Measurements from ENCODE around the gene CIITA. TPM values are rescaled to one million over a fixed set of nuclear protein-coding genes. Genes with fewer than 3 reads are reported as not detected.

The CIITA gene
- total RNA-seq, 2 experiments from 2014 or later, result 2.4 to 3.0 TPM

DNA sequence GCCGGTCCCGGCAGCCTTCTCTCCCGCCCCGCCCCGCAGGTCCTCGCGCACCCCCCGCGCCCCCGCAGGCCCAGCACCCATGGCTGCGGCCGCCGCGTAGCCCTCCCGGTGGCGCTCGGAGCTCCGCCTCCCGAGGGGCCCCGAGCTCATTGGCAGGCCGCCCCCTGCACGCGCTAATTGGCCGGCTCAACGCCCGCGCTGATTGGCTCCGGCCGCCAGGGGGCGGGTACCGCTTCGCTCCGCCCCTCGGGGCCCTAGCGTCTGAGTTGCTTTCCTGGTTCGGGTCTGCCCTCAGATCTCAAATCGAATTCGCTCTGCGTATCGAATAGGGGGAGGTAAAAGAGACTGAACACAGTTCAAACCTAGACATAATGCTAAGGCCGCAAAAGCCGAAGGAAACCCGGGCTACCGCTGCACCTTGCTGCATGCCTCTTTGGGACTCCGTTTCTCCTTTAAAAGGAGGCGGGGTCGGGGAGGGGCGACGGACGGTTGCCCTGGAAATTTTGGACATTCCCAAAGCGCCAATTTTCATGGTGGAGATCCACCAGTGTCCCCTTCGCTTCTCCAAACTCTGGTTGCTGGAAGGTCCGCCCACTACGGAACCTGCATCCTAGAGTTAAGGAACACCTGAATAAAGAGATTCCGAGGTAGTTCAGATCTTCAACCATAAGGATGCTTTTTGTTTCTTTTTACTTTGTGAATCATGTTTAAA lies 65.5 kb downstream of the CIITA start, which contains the start of gene DEXI:
Gene DEXI (minus strand): TSS at position 117 of the 712 bp plus-strand sequence. CDS start 463 bp downstream, outside the sequence.
- Mint-ChIP-seq H3K4me1 (ENCODE audit: low read depth) (peaks cover 81% of the 10 kb centered on the region), H3K9me3 (no peaks in the 10 kb centered on the region), H3K27me3 (no peaks in the 10 kb centered on the region), H3K4me3 (peak within 1 kb of the TSS; percentile 92), H3K36me3 (ENCODE audit: low read depth) (peaks cover 6% of the 10 kb centered on the region), H3K27ac (peak within 1 kb of the TSS; percentile 75)
- Histone ChIP-seq H3K27me3 (ENCODE audit: control insufficient read depth in 1 of 2, insufficient read depth in 2 of 2, low read length in 2 of 2) (no peaks in the 10 kb centered on the region), H3K4me3 (ENCODE audit: low read length) (peak within 1 kb of the TSS; percentile 70), H3K27ac (ENCODE audit: low read depth in 1 of 2, low read length in 2 of 2) (peak within 1 kb of the TSS; percentile 14 to 34), H3K9me3 (ENCODE audit: control insufficient read depth in 1 of 2, insufficient read depth in 1 of 2, low read length in 2 of 2) (no peaks in the 10 kb centered on the region), H3K4me1 (ENCODE audit: insufficient read depth, low read length) (peaks cover 84% of the 10 kb centered on the region), H3K36me3 (ENCODE audit: insufficient read depth, low read length) (no peaks in the 10 kb centered on the region)
- intact Hi-C loops (cut with DNase I, micrococcal nuclease), result loop anchor here (5.0 to 10.0 kb wide), 6 partner anchors 198 to 1142 kb away; partner anchors contain the start of genes GSPT1 (in 1 of the 2), NUBP1 (in 1 of the 2), SNX29 (in 1 of the 2) and TXNDC11 (in 1 of the 2)
- ATAC-seq (ENCODE audit: poor library complexity) (peak; percentile 78), DNase-seq (peak; percentile 87 to 97 (median 93))
- TF ChIP-seq, protein P1, sequence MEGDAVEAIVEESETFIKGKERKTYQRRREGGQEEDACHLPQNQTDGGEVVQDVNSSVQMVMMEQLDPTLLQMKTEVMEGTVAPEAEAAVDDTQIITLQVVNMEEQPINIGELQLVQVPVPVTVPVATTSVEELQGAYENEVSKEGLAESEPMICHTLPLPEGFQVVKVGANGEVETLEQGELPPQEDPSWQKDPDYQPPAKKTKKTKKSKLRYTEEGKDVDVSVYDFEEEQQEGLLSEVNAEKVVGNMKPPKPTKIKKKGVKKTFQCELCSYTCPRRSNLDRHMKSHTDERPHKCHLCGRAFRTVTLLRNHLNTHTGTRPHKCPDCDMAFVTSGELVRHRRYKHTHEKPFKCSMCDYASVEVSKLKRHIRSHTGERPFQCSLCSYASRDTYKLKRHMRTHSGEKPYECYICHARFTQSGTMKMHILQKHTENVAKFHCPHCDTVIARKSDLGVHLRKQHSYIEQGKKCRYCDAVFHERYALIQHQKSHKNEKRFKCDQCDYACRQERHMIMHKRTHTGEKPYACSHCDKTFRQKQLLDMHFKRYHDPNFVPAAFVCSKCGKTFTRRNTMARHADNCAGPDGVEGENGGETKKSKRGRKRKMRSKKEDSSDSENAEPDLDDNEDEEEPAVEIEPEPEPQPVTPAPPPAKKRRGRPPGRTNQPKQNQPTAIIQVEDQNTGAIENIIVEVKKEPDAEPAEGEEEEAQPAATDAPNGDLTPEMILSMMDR (IDR thresholded peaks at IDR 0.05), result no peak
- ChIA-PET CTCF (no interaction called here), POLR2A (interaction anchor here (0.5 to 3.9 kb wide), 16 partner anchors 10 to 1978 kb away, joined by 3 to 22 read pairs (median 4); partner anchors contain the start of genes GSPT1, HAPSTR1, NUBP1 and SOCS1)

DNA sequence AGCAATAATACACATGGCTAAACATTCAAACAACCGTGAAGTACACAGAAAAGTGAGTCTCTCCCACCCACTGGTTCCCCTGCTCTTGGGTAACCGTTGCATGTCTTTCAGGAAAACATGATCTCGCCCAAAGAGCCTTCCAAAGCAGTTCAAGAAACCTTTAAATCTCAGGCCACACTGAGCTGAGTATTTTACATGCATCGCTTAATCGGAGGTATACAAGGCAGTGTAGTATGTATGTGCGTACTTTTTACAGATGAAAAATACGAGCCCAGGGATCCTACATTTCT lies 66.0 kb downstream of the CIITA start:
- no peak for ATAC-seq (ENCODE audit: poor library complexity)
- Mint-ChIP-seq H3K36me3 (ENCODE audit: low read depth) (peaks cover 6% of the 10 kb centered on the region), H3K27me3 (no peaks in the 10 kb centered on the region), H3K9me3 (no peaks in the 10 kb centered on the region), H3K27ac (peak overlapping the region; percentile 75), H3K4me3 (peak overlapping the region; percentile 89), H3K4me1 (ENCODE audit: low read depth) (peaks cover 77% of the 10 kb centered on the region)
- H3K4me3 ChIP-seq (ENCODE audit: low read length), result peak overlapping the region; percentile 70
- no peak overlapping the region for H3K27ac ChIP-seq (ENCODE audit: low read depth in 1 of 2, low read length in 2 of 2)
- H3K27me3 ChIP-seq (ENCODE audit: control insufficient read depth in 1 of 2, insufficient read depth in 2 of 2, low read length in 2 of 2), result no peaks in the 10 kb centered on the region
- TF ChIP-seq, protein P1 (IDR thresholded peaks at IDR 0.05), result no peak
- intact Hi-C loops (cut with DNase I, micrococcal nuclease), result loop anchor here (5.0 to 10.0 kb wide), 6 partner anchors 198 to 1142 kb away; partner anchors contain the start of genes GSPT1 (in 1 of the 2), NUBP1 (in 1 of the 2), SNX29 (in 1 of the 2) and TXNDC11 (in 1 of the 2)
- no peak for DNase-seq
- peaks cover 79% of the 10 kb centered on the region for H3K4me1 ChIP-seq (ENCODE audit: insufficient read depth, low read length)
- CTCF ChIA-PET, result no interaction called here
- no peaks in the 10 kb centered on the region for H3K9me3 ChIP-seq (ENCODE audit: control insufficient read depth in 1 of 2, insufficient read depth in 1 of 2, low read length in 2 of 2)
- POLR2A ChIA-PET, result no interaction called here
- no peaks in the 10 kb centered on the region for H3K36me3 ChIP-seq (ENCODE audit: insufficient read depth, low read length)

DNA sequence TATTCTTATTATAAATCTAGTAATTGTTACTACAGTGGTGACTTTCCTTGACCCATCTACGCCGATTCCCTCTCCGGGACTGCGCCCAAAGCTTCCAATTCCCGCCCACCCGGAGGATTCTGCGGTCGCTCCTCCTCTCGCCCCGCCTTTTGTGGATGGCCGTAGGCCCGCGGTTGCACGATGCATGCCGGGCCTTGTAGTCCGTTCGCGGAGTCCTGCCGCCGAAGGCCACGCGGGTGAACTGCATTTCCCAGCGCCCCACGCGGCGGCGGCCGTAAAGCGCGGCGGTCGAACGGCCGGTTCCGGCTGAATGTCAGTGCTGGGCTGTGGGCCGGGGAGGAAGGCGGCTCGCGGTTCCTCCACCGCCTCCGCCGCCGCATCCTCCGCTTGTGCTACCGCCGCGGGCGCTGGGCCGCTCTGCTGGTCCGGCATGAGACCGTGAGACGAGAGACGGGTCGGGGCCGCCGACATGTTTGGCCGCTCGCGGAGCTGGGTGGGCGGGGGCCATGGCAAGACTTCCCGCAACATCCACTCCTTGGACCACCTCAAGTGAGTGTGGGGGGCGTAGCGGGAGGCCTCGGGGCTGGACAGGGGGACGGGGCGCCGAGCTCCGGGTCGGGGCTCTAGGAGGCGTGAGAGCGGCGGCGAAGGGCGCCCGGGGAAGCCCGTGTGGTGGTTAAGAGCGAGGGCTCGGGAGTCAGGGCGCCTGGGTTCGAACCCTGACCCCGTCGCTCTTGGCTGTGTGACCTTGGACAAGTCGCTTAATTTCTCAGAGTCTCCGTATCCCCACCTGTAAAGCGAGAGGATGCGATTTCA lies 67.5 kb downstream of the CIITA start, which contains the start of gene CLEC16A:
Gene CLEC16A (plus strand): TSS at position 316 of the 816 bp plus-strand sequence. CDS start 154 bp downstream, at position 470.
- Mint-ChIP-seq H3K4me3 (peak within 1 kb of the TSS; percentile 96), H3K27ac (peak within 1 kb of the TSS; percentile 76), H3K36me3 (ENCODE audit: low read depth) (peaks cover 6% of the 10 kb centered on the region), H3K9me3 (no peaks in the 10 kb centered on the region), H3K4me1 (ENCODE audit: low read depth) (peaks cover 73% of the 10 kb centered on the region), H3K27me3 (no peaks in the 10 kb centered on the region)
- H3K4me1 ChIP-seq (ENCODE audit: insufficient read depth, low read length), result peaks cover 73% of the 10 kb centered on the region
- ATAC-seq (ENCODE audit: poor library complexity), result peak; percentile 76
- no peaks in the 10 kb centered on the region for H3K36me3 ChIP-seq (ENCODE audit: insufficient read depth, low read length)
- CTCF ChIA-PET, result no interaction called here
- TF ChIP-seq, protein P1 (IDR thresholded peaks at IDR 0.05), result no peak
- peak; percentile 89 to 98 (median 95) for DNase-seq
- intact Hi-C loops (cut with DNase I, micrococcal nuclease), result loop anchor here (5.0 to 10.0 kb wide), 6 partner anchors 200 to 1140 kb away; partner anchors contain the start of genes GSPT1 (in 1 of the 2), NUBP1 (in 1 of the 2), SNX29 (in 1 of the 2) and TXNDC11 (in 1 of the 2)
- H3K9me3 ChIP-seq (ENCODE audit: control insufficient read depth in 1 of 2, insufficient read depth in 1 of 2, low read length in 2 of 2), result no peaks in the 10 kb centered on the region
- POLR2A ChIA-PET, result interaction anchor here (0.9 to 2.0 kb wide), 6 partner anchors 19 to 971 kb away, joined by 3 to 10 read pairs (median 5); partner anchors contain the start of genes GSPT1, SOCS1 and TXNDC11
- H3K27ac ChIP-seq (ENCODE audit: low read depth in 1 of 2, low read length in 2 of 2), result peak within 1 kb of the TSS in 1 of 2 donors; percentile 55
- H3K4me3 ChIP-seq (ENCODE audit: low read length), result peak within 1 kb of the TSS; percentile 85
- no peaks in the 10 kb centered on the region for H3K27me3 ChIP-seq (ENCODE audit: control insufficient read depth in 1 of 2, insufficient read depth in 2 of 2, low read length in 2 of 2)
